ENCODE measurements around the gene VEGFA.

- TF ChIP-seq CTCF (IDR thresholded peaks at IDR 0.05), result no peak
- TF ChIP-seq POLR2AphosphoS5 (IDR thresholded peaks at IDR 0.05; ENCODE audit: insufficient read depth in 1 of 2, low read depth in 1 of 2), result no peak
Observed at GRCh38 chr6:43768506-43768860, 1.5 kb upstream of the VEGFA start.

Measured in vagina (tissue), 2 donors.